GM12865 (cell line): ENCODE data around the gene SMTNL2.
"Not testable (repeated sequence)": the region's sequence is repeated elsewhere in the genome, so short reads cannot be mapped to it uniquely, and the experiment has no call there.

ENCODE experiments used
- DNase-seq: peaks from one replicate; pipeline ENCODE4 v3.0.0; 2010; ENCODE audit warnings: low read depth
- H3K4me3 ChIP-seq: 2 replicates; pipeline ENCODE4 v1.5.1; 2011; ENCODE audit warnings: mild to moderate bottlenecking, low read depth, low read length, control low read depth
- TF ChIP-seq, protein P1 (sequence below): IDR thresholded peaks from 2 replicates; pipeline ENCODE4 v1.5.1; 2011; ENCODE audit warnings: low read length, control low read depth, low read depth, inconsistent platforms; ENCODE audit not compliant: insufficient read depth; ENCODE audit errors: missing control alignments

The SMTNL2 gene

GRCh38 chr17:4604111-4604644, 19.8 kb downstream of the SMTNL2 start:
- no peak for DNase-seq
- TF ChIP-seq, protein P1, sequence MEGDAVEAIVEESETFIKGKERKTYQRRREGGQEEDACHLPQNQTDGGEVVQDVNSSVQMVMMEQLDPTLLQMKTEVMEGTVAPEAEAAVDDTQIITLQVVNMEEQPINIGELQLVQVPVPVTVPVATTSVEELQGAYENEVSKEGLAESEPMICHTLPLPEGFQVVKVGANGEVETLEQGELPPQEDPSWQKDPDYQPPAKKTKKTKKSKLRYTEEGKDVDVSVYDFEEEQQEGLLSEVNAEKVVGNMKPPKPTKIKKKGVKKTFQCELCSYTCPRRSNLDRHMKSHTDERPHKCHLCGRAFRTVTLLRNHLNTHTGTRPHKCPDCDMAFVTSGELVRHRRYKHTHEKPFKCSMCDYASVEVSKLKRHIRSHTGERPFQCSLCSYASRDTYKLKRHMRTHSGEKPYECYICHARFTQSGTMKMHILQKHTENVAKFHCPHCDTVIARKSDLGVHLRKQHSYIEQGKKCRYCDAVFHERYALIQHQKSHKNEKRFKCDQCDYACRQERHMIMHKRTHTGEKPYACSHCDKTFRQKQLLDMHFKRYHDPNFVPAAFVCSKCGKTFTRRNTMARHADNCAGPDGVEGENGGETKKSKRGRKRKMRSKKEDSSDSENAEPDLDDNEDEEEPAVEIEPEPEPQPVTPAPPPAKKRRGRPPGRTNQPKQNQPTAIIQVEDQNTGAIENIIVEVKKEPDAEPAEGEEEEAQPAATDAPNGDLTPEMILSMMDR = no peak
- no peak overlapping the region for H3K4me3 ChIP-seq

DNA sequence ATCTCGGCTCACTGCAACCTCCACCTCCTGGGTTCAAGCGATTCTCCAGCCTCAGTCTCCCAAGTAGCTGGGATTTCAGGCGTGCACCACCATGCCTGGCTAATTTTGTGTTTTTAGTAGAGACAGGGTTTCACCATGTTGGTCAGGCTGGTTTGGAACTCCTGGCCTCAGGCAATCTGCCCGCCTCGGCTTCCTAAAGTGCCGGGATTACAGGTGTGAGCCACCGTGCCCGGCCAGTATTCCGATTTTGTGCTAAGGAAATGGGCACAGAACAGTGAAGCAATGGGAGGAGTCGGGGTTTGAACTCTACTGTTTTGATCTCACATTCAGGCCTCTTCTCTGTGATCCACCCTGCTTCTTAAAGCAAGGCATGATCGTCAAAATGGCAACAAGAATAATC, 20.4 kb downstream of the SMTNL2 start:
- not testable (repeated sequence) for H3K4me3 ChIP-seq, DNase-seq

- DNase-seq = peak; percentile 33
- no peak overlapping the region for H3K4me3 ChIP-seq
- TF ChIP-seq, protein P1 = no peak
These were observed 21.5 kb downstream of the SMTNL2 start for GRCh38 chr17:4605826-4606225.

DNA sequence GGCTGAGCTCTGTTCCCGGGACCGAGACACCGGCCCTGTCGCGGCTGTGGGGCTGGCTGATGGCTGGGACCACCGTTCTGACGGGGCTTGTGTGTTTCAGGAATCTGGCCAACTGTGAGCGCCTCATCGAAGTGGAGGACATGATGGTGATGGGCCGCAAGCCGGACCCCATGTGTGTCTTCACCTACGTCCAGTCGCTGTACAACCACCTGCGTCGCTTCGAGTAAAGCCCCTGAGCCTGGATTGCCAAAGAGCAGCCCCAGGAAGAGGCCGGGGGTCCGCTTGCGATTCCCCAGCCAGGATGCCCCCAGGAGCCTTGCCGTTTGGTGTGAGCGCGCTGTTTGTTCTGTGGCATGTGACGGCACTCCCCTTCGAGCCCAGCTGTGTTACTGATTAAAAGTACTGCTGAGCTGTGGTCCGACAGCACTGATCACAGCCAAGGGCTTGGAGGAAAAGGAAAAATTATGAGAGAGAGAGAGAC, 23.0 kb downstream of the SMTNL2 start:
- no peak overlapping the region for H3K4me3 ChIP-seq
- DNase-seq = no peak
- TF ChIP-seq, protein P1 = no peak

- no peak for DNase-seq
- TF ChIP-seq, protein P1 = no peak
- no peak overlapping the region for H3K4me3 ChIP-seq
These were observed 23.5 kb downstream of the SMTNL2 start for GRCh38 chr17:4607773-4608187.

GRCh38 chr17:4609761-4610160, 25.4 kb downstream of the SMTNL2 start:
- no peak for DNase-seq
- H3K4me3 ChIP-seq = no peak overlapping the region
- TF ChIP-seq, protein P1 = no peak

DNA sequence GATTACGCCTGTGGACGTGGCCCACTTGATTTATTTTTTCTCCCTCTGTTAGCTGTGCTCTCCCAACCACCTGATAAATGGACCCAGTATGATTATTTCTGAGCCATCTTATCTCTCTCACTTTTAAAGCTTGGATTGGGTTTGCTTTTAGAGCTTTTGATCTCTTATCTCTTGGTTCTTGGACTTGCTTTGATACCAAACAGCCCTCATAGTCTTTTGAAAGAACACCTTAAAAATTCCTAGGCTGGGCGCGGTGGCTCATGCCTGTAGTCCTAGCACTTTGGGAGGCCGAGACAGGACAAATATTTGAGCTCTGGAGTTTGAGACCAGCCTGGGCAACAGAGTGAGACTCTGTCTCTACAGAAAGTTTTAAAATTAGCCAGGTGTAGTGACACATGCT, 25.8 kb downstream of the SMTNL2 start:
- DNase-seq = no peak
- H3K4me3 ChIP-seq = no peak overlapping the region
- TF ChIP-seq, protein P1 = no peak
